Measurements from ENCODE around the gene OR4F15. TPM values are rescaled to one million over a fixed set of nuclear protein-coding genes. Genes with fewer than 3 reads are reported as not detected.
"Not testable (repeated sequence)": the region's sequence is repeated elsewhere in the genome, so short reads cannot be mapped to it uniquely, and the experiment has no call there.

The OR4F15 gene
- total RNA-seq, 8 experiments from 2014 or later = 0.08 to 0.57 (median 0.18) TPM; not detected in 5

GRCh38 chr15:101788001-101788400 lies 24.0 kb upstream of the OR4F15 start:
- 66 to 100% (median 81%) methylated on average over 1 to 2 of the region's 2 CpGs; no CpG with 5 or more reads in 2 of the 10 experiments for WGBS, 10 experiments
- in situ Hi-C loops (cut with MboI; ENCODE audit: low pct_unique_long_range_greater_than_20kb in 2 of 9, low sequenced_read_pairs in 9 of 9, unreplicated experiment in 9 of 9); H3K27ac ChIP-seq; H3K4me3 ChIP-seq; H3K4me1 ChIP-seq (replicated peaks in 1 of 2); ATAC-seq (replicated peaks in 6 of 8): not testable (repeated sequence)

- ATAC-seq (replicated peaks in 6 of 8); in situ Hi-C loops (cut with MboI; ENCODE audit: low pct_unique_long_range_greater_than_20kb in 2 of 9, low sequenced_read_pairs in 9 of 9, unreplicated experiment in 9 of 9): not testable (repeated sequence)
- 0 to 71% (median 57%) methylated on average over 1 to 3 of the region's 5 CpGs; no CpG with 5 or more reads in 3 of the 10 experiments for WGBS, 10 experiments
Observed at GRCh38 chr15:101788503-101789269, 23.3 kb upstream of the OR4F15 start.

GRCh38 chr15:101790748-101791147 lies 21.3 kb upstream of the OR4F15 start:
- in situ Hi-C loops (cut with MboI; ENCODE audit: low pct_unique_long_range_greater_than_20kb in 2 of 9, low sequenced_read_pairs in 9 of 9, unreplicated experiment in 9 of 9); H3K4me3 ChIP-seq; ATAC-seq (replicated peaks in 6 of 8); H3K4me1 ChIP-seq (replicated peaks in 1 of 2); H3K27ac ChIP-seq: not testable (repeated sequence)
- 60% methylated on average over 1 of the region's 4 CpGs; no CpG with 5 or more reads in 9 of the 10 experiments for WGBS, 10 experiments

More at GRCh38 chr15:101788503-101789269, 23.3 kb upstream of the OR4F15 start:
- H3K4me1 ChIP-seq (replicated peaks in 1 of 2); H3K27ac ChIP-seq; H3K4me3 ChIP-seq: not testable (repeated sequence)

GRCh38 chr15:101793981-101794380 lies 18.0 kb upstream of the OR4F15 start:
- in situ Hi-C loops (cut with MboI; ENCODE audit: low pct_unique_long_range_greater_than_20kb in 2 of 9, low sequenced_read_pairs in 9 of 9, unreplicated experiment in 9 of 9); H3K4me1 ChIP-seq (replicated peaks in 1 of 2); H3K4me3 ChIP-seq; H3K27ac ChIP-seq; ATAC-seq (replicated peaks in 6 of 8): not testable (repeated sequence)
- WGBS, 10 experiments = 23 to 100% (median 63%) methylated on average over 1 to 7 of the region's 7 CpGs; no CpG with 5 or more reads in 2 of the 10 experiments

- Histone ChIP-seq H3K4me1 (replicated peaks in 1 of 2) (no peaks in the 10 kb centered on the region), H3K27ac (no peak overlapping the region), H3K4me3 (no peak overlapping the region)
- in situ Hi-C loops (cut with MboI; ENCODE audit: low pct_unique_long_range_greater_than_20kb in 2 of 9, low sequenced_read_pairs in 9 of 9, unreplicated experiment in 9 of 9) = no loop called here
- 0 to 100% (median 63%) methylated on average over 1 of the region's 1 CpG; no CpG with 5 or more reads in 2 of the 10 experiments for WGBS, 10 experiments
- peak in 6 of 8 experiments; percentile 41 to 99 (median 51) for ATAC-seq (replicated peaks in 6 of 8)
Observed at GRCh38 chr15:101795455-101795854, 16.5 kb upstream of the OR4F15 start.

- Histone ChIP-seq H3K4me3 (no peak overlapping the region), H3K4me1 (replicated peaks in 1 of 2) (no peaks in the 10 kb centered on the region), H3K27ac (no peak overlapping the region)
- ATAC-seq (replicated peaks in 6 of 8) = no peak
- WGBS, 10 experiments = 0 to 83% (median 45%) methylated on average over 1 of the region's 1 CpG; no CpG with 5 or more reads in 6 of the 10 experiments
- in situ Hi-C loops (cut with MboI; ENCODE audit: low pct_unique_long_range_greater_than_20kb in 2 of 9, low sequenced_read_pairs in 9 of 9, unreplicated experiment in 9 of 9) = no loop called here
Observed at GRCh38 chr15:101799665-101800064, 12.3 kb upstream of the OR4F15 start.

- no peaks in the 10 kb centered on the region for H3K4me1 ChIP-seq (replicated peaks in 1 of 2)
- in situ Hi-C loops (cut with MboI; ENCODE audit: low pct_unique_long_range_greater_than_20kb in 2 of 9, low sequenced_read_pairs in 9 of 9, unreplicated experiment in 9 of 9) = no loop called here
- no peak for ATAC-seq (replicated peaks in 6 of 8)
- 60 to 100% (median 75%) methylated on average over 1 of the region's 1 CpG; no CpG with 5 or more reads in 4 of the 10 experiments for WGBS, 10 experiments
- no peak overlapping the region for H3K27ac ChIP-seq
- H3K4me3 ChIP-seq = no peak overlapping the region
Observed at GRCh38 chr15:101801048-101801447, 11.0 kb upstream of the OR4F15 start.

GRCh38 chr15:101803209-101803608 lies 8.8 kb upstream of the OR4F15 start, which contains the start of gene OR4F6:
Gene OR4F6, plus strand, starts transcription at chr15:101803509. Its CDS starts 2,211 bp downstream, at chr15:101805720.
- no peak for ATAC-seq (replicated peaks in 6 of 8)
- in situ Hi-C loops (cut with MboI; ENCODE audit: low pct_unique_long_range_greater_than_20kb in 2 of 9, low sequenced_read_pairs in 9 of 9, unreplicated experiment in 9 of 9) = no loop called here
- no peak within 1 kb of the TSS for H3K27ac ChIP-seq
- H3K4me1 ChIP-seq (replicated peaks in 1 of 2) = no peaks in the 10 kb centered on the region
- H3K4me3 ChIP-seq = no peak within 1 kb of the TSS
- 7 to 100% (median 54%) methylated on average over 1 to 2 of the region's 2 CpGs; no CpG with 5 or more reads in 4 of the 10 experiments for WGBS, 10 experiments

GRCh38 chr15:101803676-101804075 lies 8.3 kb upstream of the OR4F15 start:
- no peak overlapping the region for H3K4me3 ChIP-seq
- no peak for ATAC-seq (replicated peaks in 6 of 8)
- 0 to 93% (median 56%) methylated on average over 1 to 5 of the region's 5 CpGs for WGBS, 10 experiments
- H3K27ac ChIP-seq = no peak overlapping the region
- H3K4me1 ChIP-seq (replicated peaks in 1 of 2) = no peaks in the 10 kb centered on the region
- in situ Hi-C loops (cut with MboI; ENCODE audit: low pct_unique_long_range_greater_than_20kb in 2 of 9, low sequenced_read_pairs in 9 of 9, unreplicated experiment in 9 of 9) = no loop called here

- no peak for ATAC-seq (replicated peaks in 6 of 8)
- in situ Hi-C loops (cut with MboI; ENCODE audit: low pct_unique_long_range_greater_than_20kb in 2 of 9, low sequenced_read_pairs in 9 of 9, unreplicated experiment in 9 of 9) = no loop called here
- no peak overlapping the region for H3K27ac ChIP-seq
- H3K4me3 ChIP-seq = no peak overlapping the region
- no peaks in the 10 kb centered on the region for H3K4me1 ChIP-seq (replicated peaks in 1 of 2)
Observed at GRCh38 chr15:101804375-101804774, 7.6 kb upstream of the OR4F15 start.

GRCh38 chr15:101804941-101805340 lies 7.1 kb upstream of the OR4F15 start:
- in situ Hi-C loops (cut with MboI; ENCODE audit: low pct_unique_long_range_greater_than_20kb in 2 of 9, low sequenced_read_pairs in 9 of 9, unreplicated experiment in 9 of 9) = no loop called here
- no peak overlapping the region for H3K4me3 ChIP-seq
- H3K4me1 ChIP-seq (replicated peaks in 1 of 2) = no peaks in the 10 kb centered on the region
- ATAC-seq (replicated peaks in 6 of 8) = no peak
- H3K27ac ChIP-seq = no peak overlapping the region

- Histone ChIP-seq H3K27ac (no peak overlapping the region), H3K4me3 (no peak overlapping the region), H3K4me1 (replicated peaks in 1 of 2) (no peaks in the 10 kb centered on the region)
- ATAC-seq (replicated peaks in 6 of 8) = no peak
- in situ Hi-C loops (cut with MboI; ENCODE audit: low pct_unique_long_range_greater_than_20kb in 2 of 9, low sequenced_read_pairs in 9 of 9, unreplicated experiment in 9 of 9) = no loop called here
- 7 to 100% (median 61%) methylated on average over 1 to 6 of the region's 6 CpGs for WGBS, 10 experiments
Observed at GRCh38 chr15:101805605-101806345, 6.2 kb upstream of the OR4F15 start.

GRCh38 chr15:101807345-101807945 lies 4.6 kb upstream of the OR4F15 start:
- H3K4me3 ChIP-seq = no peak overlapping the region
- in situ Hi-C loops (cut with MboI; ENCODE audit: low pct_unique_long_range_greater_than_20kb in 2 of 9, low sequenced_read_pairs in 9 of 9, unreplicated experiment in 9 of 9) = no loop called here
- WGBS, 10 experiments = 2 to 72% (median 40%) methylated on average over 1 to 9 of the region's 10 CpGs
- no peak overlapping the region for H3K27ac ChIP-seq
- ATAC-seq (replicated peaks in 6 of 8) = no peak
- no peaks in the 10 kb centered on the region for H3K4me1 ChIP-seq (replicated peaks in 1 of 2)

All from motor neuron (in vitro differentiated cells).